ENCODE data around the gene TXNRD2.
"Not testable (repeated sequence)": the region's sequence is repeated elsewhere in the genome, so short reads cannot be mapped to it uniquely, and the experiment has no call there.

The TXNRD2 gene

GRCh38 chr22:19833327-19833726, 108.3 kb downstream of the TXNRD2 start:
- H3K4me1 Mint-ChIP-seq, H3K9me3 Mint-ChIP-seq, H3K27ac Mint-ChIP-seq, H3K36me3 Mint-ChIP-seq, H3K4me3 Mint-ChIP-seq, H3K27me3 Mint-ChIP-seq, DNase-seq: not testable (repeated sequence)
- CTCF ChIA-PET = interaction anchor here (1.6 kb wide), 1 partner anchor 77 kb away, joined by 6 read pairs; no protein-coding TSS in a partner anchor

GRCh38 chr22:19832476-19833108, 109.0 kb downstream of the TXNRD2 start:
- no peak overlapping the region for H3K27ac Mint-ChIP-seq
- no peak overlapping the region for H3K4me3 Mint-ChIP-seq
- peaks cover 4% of the 10 kb centered on the region for H3K4me1 Mint-ChIP-seq
- no peaks in the 10 kb centered on the region for H3K36me3 Mint-ChIP-seq
- no peaks in the 10 kb centered on the region for H3K9me3 Mint-ChIP-seq
- no peak for DNase-seq
- H3K27me3 Mint-ChIP-seq = no peaks in the 10 kb centered on the region
- CTCF ChIA-PET = interaction anchor here (0.7 to 1.6 kb wide), 2 partner anchors 78 to 102 kb away, joined by 3 to 6 read pairs; no protein-coding TSS in a partner anchor

- H3K9me3 Mint-ChIP-seq, H3K36me3 Mint-ChIP-seq, H3K27me3 Mint-ChIP-seq, H3K27ac Mint-ChIP-seq, H3K4me3 Mint-ChIP-seq, H3K4me1 Mint-ChIP-seq, DNase-seq: not testable (repeated sequence)
- CTCF ChIA-PET = interaction anchor here (0.7 to 1.6 kb wide), 2 partner anchors 78 to 101 kb away, joined by 3 to 6 read pairs; no protein-coding TSS in a partner anchor
These were observed 109.6 kb downstream of the TXNRD2 start for GRCh38 chr22:19831979-19832378.

GRCh38 chr22:19831016-19831415, 110.6 kb downstream of the TXNRD2 start:
- no peaks in the 10 kb centered on the region for H3K27me3 Mint-ChIP-seq
- H3K36me3 Mint-ChIP-seq = no peaks in the 10 kb centered on the region
- DNase-seq = no peak
- H3K4me1 Mint-ChIP-seq = peaks cover 4% of the 10 kb centered on the region
- H3K4me3 Mint-ChIP-seq = no peak overlapping the region
- no peaks in the 10 kb centered on the region for H3K9me3 Mint-ChIP-seq
- no peak overlapping the region for H3K27ac Mint-ChIP-seq
- CTCF ChIA-PET = no interaction called here

- H3K27ac Mint-ChIP-seq = no peak overlapping the region
- no peaks in the 10 kb centered on the region for H3K9me3 Mint-ChIP-seq
- no peaks in the 10 kb centered on the region for H3K4me1 Mint-ChIP-seq
- no peaks in the 10 kb centered on the region for H3K27me3 Mint-ChIP-seq
- CTCF ChIA-PET = no interaction called here
- no peaks in the 10 kb centered on the region for H3K36me3 Mint-ChIP-seq
- H3K4me3 Mint-ChIP-seq = no peak overlapping the region
- DNase-seq = no peak
These were observed 113.6 kb downstream of the TXNRD2 start for GRCh38 chr22:19828035-19828401.

- no peak for DNase-seq
- Mint-ChIP-seq H3K4me1 (no peaks in the 10 kb centered on the region), H3K4me3 (no peak overlapping the region), H3K36me3 (no peaks in the 10 kb centered on the region), H3K27ac (no peak overlapping the region), H3K27me3 (no peaks in the 10 kb centered on the region), H3K9me3 (no peaks in the 10 kb centered on the region)
- CTCF ChIA-PET = no interaction called here
These were observed 114.1 kb downstream of the TXNRD2 start for GRCh38 chr22:19827341-19828034.

GRCh38 chr22:19826619-19826950, 115.0 kb downstream of the TXNRD2 start:
- Mint-ChIP-seq H3K4me1 (no peaks in the 10 kb centered on the region), H3K9me3 (no peaks in the 10 kb centered on the region), H3K4me3 (no peak overlapping the region), H3K27me3 (no peaks in the 10 kb centered on the region), H3K36me3 (no peaks in the 10 kb centered on the region), H3K27ac (no peak overlapping the region)
- no peak for DNase-seq
- CTCF ChIA-PET = no interaction called here

GRCh38 chr22:19825904-19826618, 115.6 kb downstream of the TXNRD2 start:
- no peak for DNase-seq
- H3K27me3 Mint-ChIP-seq = no peaks in the 10 kb centered on the region
- CTCF ChIA-PET = no interaction called here
- H3K4me1 Mint-ChIP-seq = no peaks in the 10 kb centered on the region
- no peaks in the 10 kb centered on the region for H3K36me3 Mint-ChIP-seq
- no peaks in the 10 kb centered on the region for H3K9me3 Mint-ChIP-seq
- H3K27ac Mint-ChIP-seq = no peak overlapping the region
- no peak overlapping the region for H3K4me3 Mint-ChIP-seq

Data from activated naive CD4-positive, alpha-beta T cell treated with anti-CD3 and anti-CD28 coated beads, Interleukin-2, amount 10 ng/mL, durations not matched to agents 7 days and 5 days (primary cell).